K562 (cell line): ENCODE measurements around the gene FAM53C. TPM values are rescaled to one million over a fixed set of nuclear protein-coding genes. Genes with fewer than 3 reads are reported as not detected.

Source experiments
- CEBPZ ChIP-seq: fragments of 150-350 bp; IDR thresholded peaks from 2 replicates; pipeline ENCODE4 v1.6.1; 2014; ENCODE audit warnings: low read depth, mild to moderate bottlenecking, low read length, borderline replicate concordance
- CGGBP1 ChIP-seq: fragments of 250-450 bp; sonication (Bioruptor Pico); IDR thresholded peaks from 2 replicates; pipeline ENCODE4 v1.9.0; 2021; ENCODE audit warnings: mild to moderate bottlenecking
- HNRNPLL ChIP-seq: fragments of 200-400 bp; formaldehyde crosslinking; IDR thresholded peaks from 2 replicates; pipeline ENCODE4 v1.6.1; 2017; ENCODE audit warnings: low read length, low read depth, mild to moderate bottlenecking; ENCODE audit not compliant: poor library complexity, severe bottlenecking
- MEIS2 ChIP-seq: fragments of 450-650 bp; IDR thresholded peaks from 2 replicates; pipeline ENCODE4 v1.6.1; 2014; ENCODE audit warnings: mild to moderate bottlenecking; ENCODE audit not compliant: partially characterized antibody
- MTA2 ChIP-seq: fragments of 450-650 bp; IDR thresholded peaks from 2 replicates; pipeline ENCODE4 v1.6.1; 2016; ENCODE audit warnings: low read depth
- NBN ChIP-seq: fragments of 450-650 bp; IDR thresholded peaks from 2 replicates; pipeline ENCODE4 v1.6.1; 2016; ENCODE audit warnings: low read depth, mild to moderate bottlenecking
- NRF1 ChIP-seq, 2 experiments: fragments of 450-650 bp; IDR thresholded peaks in 1 of 2; conservative IDR thresholded peaks in 1 of 2; 2 replicates each; pipeline ENCODE4 v1.6.1; 2014; ENCODE audit warnings: mild to moderate bottlenecking in 2 of 2
- PCBP1 ChIP-seq: fragments of 200-400 bp; formaldehyde crosslinking; IDR thresholded peaks from 2 replicates; pipeline ENCODE4 v1.6.1; 2018; ENCODE audit warnings: mild to moderate bottlenecking, low read depth, low read length; ENCODE audit not compliant: poor library complexity, severe bottlenecking
- RBBP5 ChIP-seq: fragments of 200-600 bp; sonication (generic); IDR thresholded peaks from 2 replicates; pipeline ENCODE4 v1.6.1; 2012; ENCODE audit warnings: borderline replicate concordance, mild to moderate bottlenecking, low read length, control low read depth, inconsistent platforms; ENCODE audit not compliant: insufficient read depth, poor library complexity, severe bottlenecking
- RBM39 ChIP-seq: fragments of 200-400 bp; formaldehyde crosslinking; optimal IDR thresholded peaks from 2 replicates; pipeline ENCODE3; 2018; ENCODE audit warnings: low read depth, low read length
- TFE3 ChIP-seq: fragments of 450-650 bp; formaldehyde crosslinking; IDR thresholded peaks from 2 replicates; pipeline ENCODE4 v1.4.0; 2020; ENCODE audit warnings: mild to moderate bottlenecking, mixed read lengths
- ZBED1 ChIP-seq: IDR thresholded peaks from 2 replicates; pipeline ENCODE4 v1.6.1; 2014
- ZBTB11 ChIP-seq, 3 experiments: fragments of 200-800 bp in 1 of 3; fragments of 250-450 bp in 1 of 3; fragments of 450-650 bp in 1 of 3; sonication (Bioruptor Pico) in 1 of 3; sonication (Bioruptor generic) in 1 of 3; formaldehyde crosslinking in 1 of 3; IDR thresholded peaks; 2 replicates each; pipeline versions ENCODE4 v1.6.1 to v1.8.0; 2016 to 2022; ENCODE audit warnings: mild to moderate bottlenecking in 2 of 3, missing genetic modification characterization in 2 of 3, missing compliant biosample characterization in 1 of 3, moderate library complexity in 1 of 3
- ZBTB26 ChIP-seq: fragments of 450-650 bp; formaldehyde crosslinking; IDR thresholded peaks from 2 replicates; pipeline ENCODE4 v1.4.0; 2022; ENCODE audit warnings: missing genetic modification characterization
- ZBTB7A ChIP-seq: IDR thresholded peaks from 2 replicates; pipeline ENCODE4 v1.6.1; 2011; ENCODE audit warnings: low read depth, mild to moderate bottlenecking, low read length, moderate library complexity, borderline replicate concordance; ENCODE audit not compliant: control insufficient read depth
- polyA plus RNA-seq, 8 experiments: library from polyadenylated mRNA; depleted of rRNA in 4 of 8; stranded (reverse) in 5 of 8; unstranded in 3 of 8; fragments of >200 nt; fragmentation: Nextera tagmentation in 2 of 8; fragmentation: Illumina TruSeq in 1 of 8; extraction: Ambion mirVana in 2 of 8; extraction: Trizol in 1 of 8; gene quantifications; 2 replicates each; pipeline versions ENCODE4 v1.2.1 to v1.2.3, GENCODE V29; 2011 to 2014; ENCODE audit warnings: inconsistent platforms in 1 of 8, missing spikeins in 1 of 8
- total RNA-seq, 7 experiments: library from RNA; depleted of rRNA in 6 of 7; stranded (reverse); fragments of >200 nt in 6 of 7; fragmentation: Illumina TruSeq in 2 of 7; extraction: Trizol in 2 of 7; gene quantifications; 2 replicates each; pipeline versions ENCODE4 v1.2.1 to v1.2.3, GENCODE V29; 2011 to 2021; ENCODE audit warnings: low replicate concordance in 1 of 7

Gene FAM53C
- total and polyA plus RNA-seq, 9 of the 15 experiments (the other 6 are each of a cell fraction or from before 2014, with no cell fraction given) = 9.7 to 38.5 (median 25.2) TPM

GRCh38 chr5:138338411-138339090 lies 485 bp downstream of the FAM53C start (continued):
- 0 out of 6 replicates have a peak, but pooled peaks of 1 of the 3 experiments have one; percentile 36 for TF ChIP-seq ZBTB11 (CRISPR knock-in tag; IDR thresholded peaks at IDR 0.05)
- TF ChIP-seq NRF1 (conservative IDR thresholded peaks at IDR 0.05 in 1 of 2, IDR thresholded peaks at IDR 0.05 in 1 of 2) = peak in 1 of 2 experiments; percentile 21; a peak in 1 of 4 replicates
- TF ChIP-seq PCBP1 = no peak
- TF ChIP-seq TFE3 (CRISPR knock-in tag) = peak; percentile 36
- 0 out of 2 replicates have a peak, but pooled peaks have one; percentile 78 for TF ChIP-seq CGGBP1 (CRISPR knock-in tag)
- no peak for TF ChIP-seq RBM39
- no peak for TF ChIP-seq CEBPZ
- peak; percentile 71 for TF ChIP-seq RBBP5
- peak; percentile 71; the same call in 1 of the 2 replicates for TF ChIP-seq ZBTB7A
- no peak for TF ChIP-seq MTA2
- 0 out of 2 replicates have a peak, but pooled peaks have one; percentile 1 for TF ChIP-seq ZBED1
- no peak for TF ChIP-seq HNRNPLL
- no peak for TF ChIP-seq ZBTB26 (CRISPR knock-in tag)
- 0 out of 2 replicates have a peak, but pooled peaks have one; percentile 7 for TF ChIP-seq NBN
- no peak for TF ChIP-seq MEIS2
